Activated B cell treated with CpG ODN at 0.5 μM for 24 hours (primary cell): ENCODE measurements around the gene INIP. TPM values are rescaled to one million over a fixed set of nuclear protein-coding genes. Genes with fewer than 3 reads are reported as not detected.
"Not testable (repeated sequence)": the region's sequence is repeated elsewhere in the genome, so short reads cannot be mapped to it uniquely, and the experiment has no call there.

Experiments
- ATAC-seq: fragments of 200-7000 bp; cut with Tn5 transposase; one replicate; pipeline ENCODE4 v1.10.0; 2021; ENCODE audit warnings: low read depth, mild to moderate bottlenecking, moderate library complexity
- CTCF ChIA-PET: fragments of 350-600 bp; sonication (Branson Sonifier 250); formaldehyde crosslinking; loops from one replicate; lab custom pipeline; 2021; ENCODE audit warnings: antibody characterized with exemption; lab: Charles Lee
- POLR2A ChIA-PET: fragments of 350-600 bp; sonication (Branson Sonifier 250); formaldehyde crosslinking; loops from one replicate; lab custom pipeline; 2021; ENCODE audit warnings: antibody characterized with exemption; lab: Charles Lee
- DNase-seq: peaks from one replicate; pipeline ENCODE4 v3.0.0; 2022
- H3K27ac Mint-ChIP-seq: one replicate; pipeline ENCODE4 v1.8.0; 2020; ENCODE audit warnings: mixed read lengths
- H3K27me3 Mint-ChIP-seq: one replicate; pipeline ENCODE4 v1.8.0; 2021; ENCODE audit warnings: mixed read lengths
- H3K36me3 Mint-ChIP-seq: one replicate; pipeline ENCODE4 v1.8.0; 2021; ENCODE audit warnings: low read depth, mixed read lengths
- H3K4me1 Mint-ChIP-seq: one replicate; pipeline ENCODE4 v1.8.0; 2021; ENCODE audit warnings: mixed read lengths
- H3K4me3 Mint-ChIP-seq: one replicate; pipeline ENCODE4 v1.8.0; 2020; ENCODE audit warnings: mild to moderate bottlenecking, mixed read lengths
- H3K9me3 Mint-ChIP-seq: one replicate; pipeline ENCODE4 v1.8.0; 2020; ENCODE audit warnings: mixed read lengths
- CTCF ChIP-seq: fragments of 200-600 bp; IDR thresholded peaks from one replicate; pipeline ENCODE4 v1.8.0; 2022; ENCODE audit warnings: antibody characterized with exemption, mild to moderate bottlenecking
- intact Hi-C: fragments of 100-400 bp; cut with micrococcal nuclease; formaldehyde crosslinking; loops from one replicate; pipeline ENCODE4 v1.15.1; 2024
- total RNA-seq: library from RNA; stranded (reverse); gene quantifications from 2 replicates; pipeline ENCODE4 v1.2.3, GENCODE V29; 2022

INIP gene
- total RNA-seq, 1 donor from 2014 or later: 32.1 TPM

- peak; percentile 80 for ATAC-seq
- ChIA-PET CTCF (interaction anchor here (1.7 kb wide), 1 partner anchor 66 kb away, joined by 3 read pairs; no protein-coding TSS in a partner anchor), POLR2A (interaction anchor here (0.5 to 1.0 kb wide), 4 partner anchors 9 to 118 kb away, joined by 3 read pairs; partner anchors contain the start of gene INIP)
- no peaks in the 10 kb centered on the region for H3K27me3 Mint-ChIP-seq
- TF ChIP-seq CTCF: no peak
- no peaks in the 10 kb centered on the region for H3K36me3 Mint-ChIP-seq
- H3K4me3 Mint-ChIP-seq: peak overlapping the region; percentile 2
- no peaks in the 10 kb centered on the region for H3K9me3 Mint-ChIP-seq
- peak overlapping the region; percentile 76 for H3K27ac Mint-ChIP-seq
- intact Hi-C loops: no loop called here
- peaks cover 22% of the 10 kb centered on the region for H3K4me1 Mint-ChIP-seq
- DNase-seq: no peak
Observed at GRCh38 chr9:112726428-112726827, 8.5 kb upstream of the INIP start.

- no peak for DNase-seq
- TF ChIP-seq CTCF: no peak
- peaks cover 22% of the 10 kb centered on the region for H3K4me1 Mint-ChIP-seq
- intact Hi-C loops: no loop called here
- ChIA-PET CTCF (interaction anchor here (1.7 kb wide), 1 partner anchor 66 kb away, joined by 3 read pairs; no protein-coding TSS in a partner anchor), POLR2A (interaction anchor here (0.6 to 1.0 kb wide), 2 partner anchors 16 to 24 kb away, joined by 3 read pairs; no protein-coding TSS in a partner anchor)
- no peak overlapping the region for H3K4me3 Mint-ChIP-seq
- H3K27ac Mint-ChIP-seq: peak overlapping the region; percentile 71
- H3K27me3 Mint-ChIP-seq: no peaks in the 10 kb centered on the region
- no peaks in the 10 kb centered on the region for H3K36me3 Mint-ChIP-seq
- ATAC-seq: no peak
- H3K9me3 Mint-ChIP-seq: no peaks in the 10 kb centered on the region
Observed at GRCh38 chr9:112725961-112726360, 8.0 kb upstream of the INIP start.

GRCh38 chr9:112722749-112723148, 4.8 kb upstream of the INIP start:
- POLR2A ChIA-PET, H3K27me3 Mint-ChIP-seq, H3K4me3 Mint-ChIP-seq, DNase-seq, ATAC-seq, CTCF ChIA-PET, H3K36me3 Mint-ChIP-seq, intact Hi-C loops, H3K27ac Mint-ChIP-seq, H3K9me3 Mint-ChIP-seq: not testable (repeated sequence)
- H3K4me1 Mint-ChIP-seq: peaks cover 27% of the 10 kb centered on the region

- intact Hi-C loops: no loop called here
- CTCF ChIA-PET: interaction anchor here (1.2 kb wide), 1 partner anchor 73 kb away, joined by 6 read pairs; no protein-coding TSS in a partner anchor
- POLR2A ChIA-PET: interaction anchor here (0.6 kb wide), 1 partner anchor 533 kb away, joined by 7 read pairs; no protein-coding TSS in a partner anchor
- no peaks in the 10 kb centered on the region for H3K27me3 Mint-ChIP-seq
- H3K27ac Mint-ChIP-seq: no peak overlapping the region
- no peak for DNase-seq
- ATAC-seq: no peak
- H3K9me3 Mint-ChIP-seq: no peaks in the 10 kb centered on the region
- H3K4me1 Mint-ChIP-seq: peaks cover 19% of the 10 kb centered on the region
- no peak overlapping the region for H3K4me3 Mint-ChIP-seq
- no peak for TF ChIP-seq CTCF
- H3K36me3 Mint-ChIP-seq: peaks cover 4% of the 10 kb centered on the region
Observed at GRCh38 chr9:112720113-112720780, 2.3 kb upstream of the INIP start.

- ChIA-PET CTCF (interaction anchor here (1.2 kb wide), 1 partner anchor 74 kb away, joined by 6 read pairs; no protein-coding TSS in a partner anchor), POLR2A (interaction anchor here (0.5 to 2.2 kb wide), 3 partner anchors 87 to 534 kb away, joined by 3 to 18 read pairs (median 7); partner anchors contain the start of gene HSDL2)
- Mint-ChIP-seq H3K36me3 (peaks cover 4% of the 10 kb centered on the region), H3K27me3 (no peaks in the 10 kb centered on the region), H3K9me3 (no peaks in the 10 kb centered on the region), H3K4me3 (no peak overlapping the region), H3K4me1 (peaks cover 17% of the 10 kb centered on the region), H3K27ac (no peak overlapping the region)
- DNase-seq: no peak
- intact Hi-C loops: loop anchor here (2.0 to 10.0 kb wide), 4 partner anchors 275 to 1089 kb away; partner anchors contain the start of genes DNAJC25 and UGCG
- TF ChIP-seq CTCF: no peak
- no peak for ATAC-seq
Observed at GRCh38 chr9:112719696-112720095, 1.8 kb upstream of the INIP start.
